Aorta (tissue), 5 donors: Measurements from ENCODE around the gene NRSN1. TPM values are rescaled to one million over a fixed set of nuclear protein-coding genes. Genes with fewer than 3 reads are reported as not detected.

Source experiments
- ATAC-seq: fragments of 200-7000 bp; cut with Tn5 transposase; one replicate; pipeline ENCODE4 v1.9.1; 2022; ENCODE audit warnings: moderate library complexity; ENCODE audit not compliant: low FRiP score
- DNase-seq, 2 donors: peaks; one replicate each; pipeline ENCODE4 v3.0.0-alpha.2; 2020
- H3K27ac ChIP-seq, 2 donors: one replicate each; pipeline ENCODE4 v1.5.1; 2013; ENCODE audit warnings: low read length in 2 of 2, mild to moderate bottlenecking in 2 of 2, moderate library complexity in 2 of 2, control low read depth in 1 of 2, inconsistent platforms in 1 of 2, low read depth in 1 of 2
- H3K27me3 ChIP-seq, 2 donors: one replicate each; pipeline ENCODE4 v1.6.1; 2013; ENCODE audit warnings: control low read depth in 1 of 2, low read length in 1 of 2, mild to moderate bottlenecking in 1 of 2, moderate library complexity in 1 of 2; ENCODE audit not compliant: insufficient read depth in 2 of 2, control insufficient read depth in 1 of 2
- H3K36me3 ChIP-seq, 2 donors: one replicate each; pipeline ENCODE4 v1.6.1; 2013; ENCODE audit warnings: control low read depth in 1 of 2, low read length in 1 of 2, mild to moderate bottlenecking in 1 of 2; ENCODE audit not compliant: insufficient read depth in 2 of 2, control insufficient read depth in 1 of 2
- H3K4me1 ChIP-seq, 2 donors: one replicate each; pipeline ENCODE4 v1.6.1; 2013; ENCODE audit warnings: low read length in 2 of 2, control low read depth in 1 of 2, mild to moderate bottlenecking in 1 of 2, moderate library complexity in 1 of 2; ENCODE audit not compliant: insufficient read depth in 2 of 2, control insufficient read depth in 1 of 2
- H3K4me3 ChIP-seq, 2 donors: one replicate each; pipeline ENCODE4 v1.5.1; 2013; ENCODE audit warnings: low read length in 2 of 2, control low read depth in 1 of 2, mild to moderate bottlenecking in 1 of 2
- H3K9me3 ChIP-seq: one replicate; pipeline ENCODE4 v1.6.1; 2013; ENCODE audit warnings: mild to moderate bottlenecking, low read length; ENCODE audit not compliant: control insufficient read depth
- WGBS, 2 donors: extraction: QIAGEN DNeasy Blood & Tissue Kit; methylation state at CpG; one replicate each; pipeline ENCODE4 v1.1.7; 2013; 5-methylcytosine and 5-hydroxymethylcytosine counted together
- intact Hi-C, 2 donors: fragments of 100-400 bp; cut with DNase I; formaldehyde crosslinking; loops; one replicate each; pipeline versions ENCODE4 v1.14.2 to v1.15.0; 2022
- polyA plus RNA-seq, 2 donors: library from polyadenylated mRNA; stranded (reverse); fragments of 200-250 nt; gene quantifications; one replicate each; pipeline ENCODE4 v1.2.3, GENCODE V29; 2013
- total RNA-seq, 2 donors: library from RNA; stranded (reverse); fragmentation: NEBNext Ultra II Directional; extraction: Animal tissue kit (Norgen Biotek cat#: 25700); gene quantifications; one replicate each; pipeline ENCODE4 v1.2.1, GENCODE V29; 2021
- donor health status: healthy with polysubstance abuse.
- donor health status: Bipolar disorder and iron deficiency.
- donor health status: DM: no; HTN: no; CAD: no.
- donor health status: DM: no; HTN: no; CAD: no.
- donor health status: DM: yes; HTN: yes; CAD: no.

The NRSN1 gene
- total and polyA plus RNA-seq, 4 donors, result not detected

DNA sequence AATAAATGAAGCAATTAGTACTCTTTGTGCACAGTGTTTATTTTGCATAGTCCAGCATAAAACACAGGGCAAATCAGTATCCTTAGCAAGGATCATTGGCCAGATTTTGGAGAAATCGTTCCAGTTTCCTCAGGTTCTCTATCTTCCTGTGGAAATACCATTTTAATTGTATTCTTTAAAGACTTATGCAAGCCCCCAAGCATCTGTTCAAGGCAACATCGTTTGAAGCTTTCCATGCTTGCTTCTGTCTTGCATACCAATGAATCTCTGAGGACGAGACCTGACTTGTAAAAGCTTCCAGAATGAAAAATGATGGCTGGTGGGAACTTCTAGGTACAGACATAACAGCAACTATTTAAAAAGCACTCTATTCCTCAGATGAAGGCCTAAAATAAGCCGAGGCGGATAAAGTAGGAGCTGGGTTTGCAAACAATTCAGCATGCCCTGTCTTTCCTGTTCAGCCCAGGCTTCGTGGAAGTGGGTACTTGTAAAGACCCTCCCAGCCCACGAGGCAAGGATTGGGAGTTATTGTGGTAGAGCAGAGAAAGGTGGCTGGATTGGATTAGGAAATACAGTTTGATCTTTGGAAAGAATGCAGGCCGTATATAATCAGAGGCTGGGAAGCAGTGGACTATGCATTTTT is 21.6 kb downstream of the NRSN1 start:
- H3K4me1 ChIP-seq, result no peaks in the 10 kb centered on the region
- 38 to 42% methylated on average over 8 of the region's 8 CpGs for WGBS, 2 donors
- ATAC-seq (no peak), DNase-seq (no peak)
- H3K4me3 ChIP-seq, result no peak overlapping the region
- H3K36me3 ChIP-seq, result no peaks in the 10 kb centered on the region
- peaks cover 2% of the 10 kb centered on the region for H3K9me3 ChIP-seq
- H3K27ac ChIP-seq, result no peak overlapping the region
- H3K27me3 ChIP-seq, result no peaks in the 10 kb centered on the region
- intact Hi-C loops, result no loop called here

DNA sequence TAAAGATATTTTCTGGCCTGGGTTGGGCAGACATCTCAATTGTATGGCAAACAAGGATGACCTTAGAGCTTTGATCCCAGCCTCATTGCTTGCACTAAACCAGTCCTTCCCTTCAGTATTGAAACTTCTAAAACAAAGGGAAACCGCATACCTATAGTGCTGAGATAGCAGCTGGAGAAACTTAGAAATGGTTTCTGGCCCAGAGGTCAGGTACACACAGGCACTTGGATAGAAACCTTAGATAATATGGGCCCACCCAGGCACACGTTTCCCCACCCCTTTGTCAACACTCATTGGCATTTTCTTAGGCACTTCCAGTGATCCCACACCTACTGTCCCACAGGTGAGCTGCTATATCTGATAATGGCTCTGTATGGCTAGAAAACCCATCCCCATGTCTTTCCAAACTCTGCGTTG is 22.1 kb downstream of the NRSN1 start:
- intact Hi-C loops, result no loop called here
- H3K27ac ChIP-seq, result no peak overlapping the region
- no peaks in the 10 kb centered on the region for H3K36me3 ChIP-seq
- no peak overlapping the region for H3K4me3 ChIP-seq
- H3K4me1 ChIP-seq, result no peaks in the 10 kb centered on the region
- ATAC-seq (no peak), DNase-seq (no peak)
- peaks cover 2% of the 10 kb centered on the region for H3K9me3 ChIP-seq
- no peaks in the 10 kb centered on the region for H3K27me3 ChIP-seq
- 82 to 88% methylated on average over 3 of the region's 3 CpGs for WGBS, 2 donors

DNA sequence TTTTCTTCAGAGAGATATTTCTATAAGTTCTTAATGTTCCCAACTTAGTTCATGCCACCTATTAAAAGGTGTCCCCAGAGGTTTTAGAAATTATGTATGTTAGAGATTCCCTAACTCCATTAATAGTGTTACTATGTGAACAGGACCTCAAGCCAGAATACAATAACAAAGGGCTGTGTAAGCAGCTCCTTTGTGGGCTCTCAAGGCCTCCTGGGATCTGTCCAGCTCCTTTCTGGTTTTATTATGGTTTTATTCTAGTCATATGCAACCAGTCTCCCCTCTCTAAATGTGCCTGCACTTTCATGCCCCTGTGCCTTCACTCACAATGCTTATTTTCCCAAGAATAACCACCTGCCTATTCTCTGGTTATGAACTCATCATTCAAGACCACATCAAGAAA is 22.7 kb downstream of the NRSN1 start:
- ATAC-seq, result no peak
- Histone ChIP-seq H3K36me3 (no peaks in the 10 kb centered on the region), H3K9me3 (peaks cover 2% of the 10 kb centered on the region), H3K4me1 (no peaks in the 10 kb centered on the region), H3K4me3 (no peak overlapping the region), H3K27me3 (no peaks in the 10 kb centered on the region), H3K27ac (no peak overlapping the region)
- intact Hi-C loops, result no loop called here
- no peak for DNase-seq

DNA sequence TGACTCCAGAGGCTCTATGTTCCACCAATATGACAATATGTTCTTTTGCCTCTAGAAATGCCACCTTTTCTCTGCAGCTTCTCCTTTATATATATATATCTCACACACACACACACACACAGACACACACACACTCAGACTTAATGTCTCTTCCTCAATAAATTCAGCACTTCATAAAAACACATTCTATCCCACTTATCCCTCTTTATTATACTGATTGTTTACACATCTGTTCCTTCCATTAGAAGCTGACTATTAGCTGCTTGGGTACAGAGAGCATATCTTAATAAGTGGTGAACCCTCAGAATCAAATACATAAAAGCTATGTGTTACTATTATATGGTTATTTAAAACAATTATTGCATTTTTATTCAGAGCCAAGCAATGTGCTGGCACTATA is 23.3 kb downstream of the NRSN1 start:
- Histone ChIP-seq H3K9me3 (peaks cover 2% of the 10 kb centered on the region), H3K27me3 (no peaks in the 10 kb centered on the region), H3K4me3 (no peak overlapping the region), H3K36me3 (no peaks in the 10 kb centered on the region), H3K4me1 (no peaks in the 10 kb centered on the region), H3K27ac (no peak overlapping the region)
- DNase-seq (no peak), ATAC-seq (no peak)
- intact Hi-C loops, result no loop called here

DNA sequence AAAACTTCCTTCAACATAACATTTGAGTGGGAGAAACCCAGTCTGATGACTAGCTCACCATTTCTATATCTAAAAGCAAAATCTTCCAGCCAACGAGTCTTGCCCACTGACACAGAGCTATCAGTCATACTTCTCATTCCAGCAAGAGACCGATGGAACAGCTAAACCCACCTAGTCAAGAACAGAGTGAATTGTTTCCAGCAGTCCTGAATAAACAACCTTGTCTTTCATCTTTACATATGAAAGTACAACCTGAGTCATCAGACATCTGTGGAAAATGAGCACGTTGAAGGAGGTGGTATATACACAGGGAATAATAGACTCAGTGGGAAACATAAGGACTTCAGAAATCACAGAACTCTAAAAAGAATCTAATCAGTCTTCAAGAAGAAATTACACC is 23.8 kb downstream of the NRSN1 start:
- ATAC-seq, result no peak
- Histone ChIP-seq H3K27ac (no peak overlapping the region), H3K4me3 (no peak overlapping the region), H3K27me3 (no peaks in the 10 kb centered on the region), H3K36me3 (no peaks in the 10 kb centered on the region), H3K9me3 (peaks cover 2% of the 10 kb centered on the region), H3K4me1 (no peaks in the 10 kb centered on the region)
- WGBS, 2 donors, result 42 to 51% methylated on average over 3 of the region's 3 CpGs
- no peak for DNase-seq
- intact Hi-C loops, result no loop called here

DNA sequence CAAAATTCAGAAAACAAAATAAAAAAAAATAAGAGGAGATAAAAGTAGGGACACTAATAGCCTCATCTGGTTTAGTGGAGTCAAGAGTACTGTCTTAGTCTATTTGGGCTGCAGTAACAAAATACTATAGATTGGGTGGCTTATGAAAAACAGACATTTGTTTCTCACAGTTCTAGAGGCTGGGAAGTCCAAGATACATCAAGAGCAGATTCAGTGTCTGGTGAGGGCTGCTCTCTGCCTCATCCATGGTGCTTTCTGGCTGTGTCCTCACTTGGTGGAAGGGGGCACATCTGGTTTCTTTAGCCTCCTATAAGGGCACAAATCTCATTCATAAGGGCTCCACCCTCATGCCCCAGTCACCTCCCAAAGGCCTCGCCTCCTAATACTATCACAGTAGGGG is 26.0 kb downstream of the NRSN1 start:
- Histone ChIP-seq H3K9me3 (peaks cover 2% of the 10 kb centered on the region), H3K27ac (no peak overlapping the region), H3K4me1 (no peaks in the 10 kb centered on the region), H3K36me3 (no peaks in the 10 kb centered on the region), H3K27me3 (no peaks in the 10 kb centered on the region), H3K4me3 (no peak overlapping the region)
- DNase-seq (no peak), ATAC-seq (no peak)
- intact Hi-C loops, result no loop called here
- WGBS, 2 donors, result 92 to 97% methylated on average over 1 of the region's 1 CpG

DNA sequence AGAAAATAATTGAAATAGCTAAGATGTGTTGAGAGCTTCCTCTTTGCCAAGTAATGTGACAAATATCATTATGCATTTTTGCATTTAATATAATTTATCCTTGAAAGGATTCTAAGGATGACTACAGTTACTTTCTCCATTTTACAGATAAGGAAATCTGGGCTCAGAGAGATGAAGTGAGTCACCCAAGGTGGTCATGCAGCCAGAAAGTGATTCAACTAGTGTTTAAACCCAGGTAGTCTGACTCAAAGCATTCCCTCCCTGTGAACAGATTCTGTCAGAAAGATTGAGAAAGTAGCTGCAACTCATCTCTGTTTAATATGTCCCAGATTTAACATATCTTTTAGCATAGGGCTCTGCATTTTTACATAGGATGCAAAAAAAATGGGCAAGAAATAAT is 28.1 kb downstream of the NRSN1 start:
- Histone ChIP-seq H3K36me3 (no peaks in the 10 kb centered on the region), H3K27ac (no peak overlapping the region), H3K4me3 (no peak overlapping the region), H3K4me1 (no peaks in the 10 kb centered on the region), H3K9me3 (peaks cover 2% of the 10 kb centered on the region), H3K27me3 (no peaks in the 10 kb centered on the region)
- ATAC-seq, result no peak
- intact Hi-C loops, result no loop called here
- no peak for DNase-seq

DNA sequence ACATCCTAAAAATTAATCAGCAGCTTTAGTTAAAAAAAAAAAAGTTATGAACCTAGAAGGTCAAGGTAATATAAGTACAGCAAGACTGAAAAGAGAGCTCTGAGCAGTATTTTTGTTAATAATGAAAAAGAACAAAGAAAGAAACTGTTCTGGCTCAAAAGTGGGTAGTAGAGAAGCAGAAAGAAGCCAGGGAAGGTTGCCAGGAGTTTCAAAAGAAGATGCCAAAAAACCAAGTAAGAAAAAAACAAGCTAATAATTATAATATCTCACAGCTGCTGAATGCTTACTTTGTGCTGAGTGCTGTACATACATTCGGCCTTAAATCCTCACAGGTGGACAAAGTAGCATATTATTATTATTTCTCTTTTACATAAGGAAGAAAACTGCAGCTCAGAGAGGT is 31.9 kb downstream of the NRSN1 start:
- ATAC-seq (no peak), DNase-seq (no peak)
- 7 to 21% methylated on average over 1 of the region's 1 CpG for WGBS, 2 donors
- no peak overlapping the region for H3K4me3 ChIP-seq
- H3K27me3 ChIP-seq, result no peaks in the 10 kb centered on the region
- H3K4me1 ChIP-seq, result no peaks in the 10 kb centered on the region
- intact Hi-C loops, result no loop called here
- H3K9me3 ChIP-seq, result no peaks in the 10 kb centered on the region
- no peaks in the 10 kb centered on the region for H3K36me3 ChIP-seq
- H3K27ac ChIP-seq, result no peak overlapping the region

DNA sequence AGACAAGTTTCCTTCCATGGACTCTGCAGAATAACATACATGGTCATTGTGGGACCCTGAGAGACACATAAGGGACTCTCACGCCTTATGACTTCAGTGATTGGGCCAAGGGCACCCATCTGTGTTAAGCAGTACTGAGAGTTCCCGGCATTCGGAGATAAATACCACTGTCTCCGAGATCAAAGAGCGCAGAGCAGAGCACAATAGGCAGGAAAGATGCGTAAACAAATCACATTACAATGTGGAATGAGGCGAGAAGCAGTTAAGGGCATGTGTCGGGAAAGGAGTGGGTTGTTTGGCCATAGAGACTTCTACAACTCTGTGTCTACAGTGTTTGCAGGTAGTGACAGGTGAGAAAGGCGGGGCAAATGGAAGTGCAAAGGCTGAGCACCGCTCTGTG is 57.6 kb downstream of the NRSN1 start:
- no peak for ATAC-seq

More for the DNA sequence above, 57.6 kb downstream of the NRSN1 start:
- H3K4me3 ChIP-seq, result no peak overlapping the region
- no peak for DNase-seq
- peaks cover 4% of the 10 kb centered on the region for H3K9me3 ChIP-seq
- no peak overlapping the region for H3K27ac ChIP-seq
- intact Hi-C loops, result no loop called here
- H3K27me3 ChIP-seq, result no peaks in the 10 kb centered on the region
- WGBS, 2 donors, result 87 to 88% methylated on average over 10 of the region's 10 CpGs
- H3K4me1 ChIP-seq, result no peaks in the 10 kb centered on the region
- no peaks in the 10 kb centered on the region for H3K36me3 ChIP-seq
